Measurements from ENCODE around the gene TTYH3. TPM values are rescaled to one million over a fixed set of nuclear protein-coding genes. Genes with fewer than 3 reads are reported as not detected.

The TTYH3 gene
- total RNA-seq, 1 experiment from 2014 or later = 122 TPM

- H3K4me2 ChIP-seq (ENCODE audit: insufficient read depth, insufficient read length, low read length) = no peak overlapping the region
- Mint-ChIP-seq H3K36me3 (ENCODE audit: insufficient read depth in 1 of 3, low read depth in 3 of 3) (no peaks in the 10 kb centered on the region), H3K27me3 (ENCODE audit: low read depth) (peaks cover 4% of the 10 kb centered on the region), H3K27ac (no peak overlapping the region), H3K9me3 (no peaks in the 10 kb centered on the region; a peak in 2 of 5 replicates), H3K4me1 (peaks cover 28 to 45% of the 10 kb centered on the region in 2 experiments), H3K4me3 (no peak overlapping the region)
- no peak overlapping the region for H3K4ac ChIP-seq (ENCODE audit: low read depth, low read length)
- no peak overlapping the region for H2BK12ac ChIP-seq (ENCODE audit: insufficient read length, low read depth, low read length)
- H3K79me1 ChIP-seq (ENCODE audit: insufficient read depth, low read depth, low read length, poor library complexity, severe bottlenecking) = no peaks in the 10 kb centered on the region
- H2BK120ac ChIP-seq (ENCODE audit: low read depth, low read length, poor library complexity, severe bottlenecking) = no peak overlapping the region
- no peak overlapping the region for H3T11ph ChIP-seq (ENCODE audit: low read length)
- H3K9ac ChIP-seq (ENCODE audit: extremely low read depth, insufficient read length, low read length) = no peak overlapping the region
- 0 out of 2 replicates have a peak overlapping the region, but pooled peaks have one; percentile 8 for H3K14ac ChIP-seq (ENCODE audit: insufficient read depth, low read length)
- peaks cover 10% of the 10 kb centered on the region; the same call in 1 of the 2 replicates for H3K4me1 ChIP-seq (ENCODE audit: insufficient read depth, low read length)
- H3K23me2 ChIP-seq (ENCODE audit: insufficient read length, low read depth, low read length, poor library complexity, severe bottlenecking) = no peaks in the 10 kb centered on the region
- no peak overlapping the region for H3K18ac ChIP-seq (ENCODE audit: insufficient read length, low read depth, low read length)
- DNase-seq = no peak
- H4K5ac ChIP-seq (ENCODE audit: insufficient read length, low read depth, low read length) = no peak overlapping the region
- no peaks in the 10 kb centered on the region for H3K27me3 ChIP-seq (ENCODE audit: insufficient read depth, low read length)
- H2BK20ac ChIP-seq (ENCODE audit: low read depth, low read length, poor library complexity, severe bottlenecking) = no peak overlapping the region
- no peaks in the 10 kb centered on the region for H4K20me1 ChIP-seq (ENCODE audit: control insufficient read depth, insufficient read depth, insufficient read length)
- H4K91ac ChIP-seq (ENCODE audit: insufficient read length, low read depth, low read length) = no peak overlapping the region
- H2AFZ ChIP-seq (ENCODE audit: low read length) = no peak overlapping the region
- H3K23ac ChIP-seq (ENCODE audit: insufficient read length, low read depth, low read length) = no peak overlapping the region
- H2BK15ac ChIP-seq (ENCODE audit: low read depth, low read length) = no peak overlapping the region; the same call in 1 of the 2 replicates
- TF ChIP-seq CTCF (conservative IDR thresholded peaks at IDR 0.05) = no peak
- H2AK5ac ChIP-seq (ENCODE audit: insufficient read length, low read length) = no peak overlapping the region
- WGBS (ENCODE audit: extremely low coverage, insufficient read length, low lambda C conversion rate) = no CpG with 5 or more reads among the region's 33 CpGs
- H4K8ac ChIP-seq (replicated peaks; ENCODE audit: insufficient read length, low read depth, low read length) = no peak overlapping the region
- no peak overlapping the region for H3K56ac ChIP-seq (ENCODE audit: insufficient read length, low read depth, low read length)
- no peaks in the 10 kb centered on the region for H3K9me3 ChIP-seq (ENCODE audit: control insufficient read depth, low read depth, low read length)
- peak overlapping the region; percentile 8 for H2BK5ac ChIP-seq (ENCODE audit: insufficient read length, low read length)
- no peaks in the 10 kb centered on the region for H3K79me2 ChIP-seq (ENCODE audit: insufficient read depth, low read length)
- no peak overlapping the region for H3K27ac ChIP-seq (ENCODE audit: insufficient read length, low read depth, low read length)
Measured at GRCh38 chr7:2616387-2617324, 15.1 kb upstream of the TTYH3 start.
